ENCODE measurements around the gene CYBC1. TPM values are rescaled to one million over a fixed set of nuclear protein-coding genes. Genes with fewer than 3 reads are reported as not detected.

The CYBC1 gene
- total and polyA plus RNA-seq, 2 of the 4 experiments (the other 2 are of a cell fraction): 75.1 to 76.7 TPM

DNA sequence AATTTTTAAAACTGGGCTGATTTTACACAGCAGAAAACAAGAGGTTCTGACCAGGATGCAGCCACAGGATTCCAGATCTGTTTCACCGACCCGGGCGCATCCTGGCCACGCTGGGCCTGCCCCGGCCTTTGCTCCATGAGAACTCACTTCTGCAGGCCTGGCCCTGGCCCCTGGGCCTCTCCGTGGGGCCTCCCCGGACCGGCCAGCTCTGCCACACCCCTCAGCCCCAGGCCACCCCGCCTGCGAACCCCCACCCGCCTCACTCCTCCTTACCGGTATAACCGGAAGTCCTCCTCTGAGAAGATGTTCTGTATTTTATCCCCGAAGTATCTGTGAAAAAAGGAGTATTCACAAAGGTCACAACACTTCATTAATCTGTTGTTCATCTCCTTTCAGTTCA, 45.5 kb downstream of the CYBC1 start:
- no peak overlapping the region for H3K14ac ChIP-seq (replicated peaks; ENCODE audit: low read depth, low read length)
- no peak overlapping the region for H3K18ac ChIP-seq (ENCODE audit: low read depth, low read length)
- BruUV-seq (replicated peaks): no TSS peak
- H3K27me3 ChIP-seq (ENCODE audit: control insufficient read depth, insufficient read depth, low read length): no peaks in the 10 kb centered on the region
- DNase-seq (no peak), ATAC-seq (ENCODE audit: low read depth) (no peak)
- H3K56ac ChIP-seq (ENCODE audit: extremely low read depth, insufficient read depth, low read length): no peak overlapping the region
- no peak overlapping the region for H3K23ac ChIP-seq (ENCODE audit: low read depth, low read length)
- no peaks in the 10 kb centered on the region for H3K4me1 ChIP-seq (ENCODE audit: control insufficient read depth, insufficient read depth, low read length)
- H3K36me3 ChIP-seq (ENCODE audit: control insufficient read depth, insufficient read depth, low read length): peaks cover 6% of the 10 kb centered on the region; the same call in 1 of the 2 replicates
- no peaks in the 10 kb centered on the region for H3K9me3 ChIP-seq (ENCODE audit: control insufficient read depth, insufficient read depth, low read length)
- H4K20me1 ChIP-seq (ENCODE audit: insufficient read depth, low read length): no peaks in the 10 kb centered on the region; the same call in 1 of the 2 replicates
- intact Hi-C loops (cut with micrococcal nuclease): no loop called here
- WGBS, 2 experiments (ENCODE audit: extremely low coverage in 2 of 2, insufficient read length in 1 of 2): 93% methylated on average over 5 of the region's 14 CpGs; no CpG with 5 or more reads in 1 of the 2 experiments
- in situ Hi-C loops (cut with MboI; ENCODE audit: low sequenced_read_pairs): loop anchor here (5.0 kb wide), 1 partner anchor 53 kb away; no protein-coding TSS in a partner anchor
- H3K27ac ChIP-seq (ENCODE audit: insufficient read depth, low read length): no peak overlapping the region
- H3K79me1 ChIP-seq (ENCODE audit: low read depth in 1 of 2, low read length in 2 of 2): no peaks in the 10 kb centered on the region; a peak in 1 of 4 replicates
- dilution Hi-C loops (cut with HindIII; ENCODE audit: low sequenced_read_pairs, unreplicated experiment): no loop called here
- no peak overlapping the region for H3K4me3 ChIP-seq (ENCODE audit: insufficient read depth, low read depth, low read length)
- H2BK20ac ChIP-seq (ENCODE audit: low read depth, low read length): no peak overlapping the region
- H2BK120ac ChIP-seq (ENCODE audit: low read depth, low read length): no peak overlapping the region
- H2AK5ac ChIP-seq (ENCODE audit: low read depth, low read length): no peak overlapping the region
- no peak overlapping the region for H3K9ac ChIP-seq (ENCODE audit: low read depth, low read length)
- TF ChIP-seq BHLHE40 (IDR thresholded peaks at IDR 0.05; ENCODE audit: low read depth, low read length) (no peak), CHD1 (IDR thresholded peaks at IDR 0.05; ENCODE audit: low read depth, low read length) (no peak), MAZ (IDR thresholded peaks at IDR 0.05; ENCODE audit: borderline replicate concordance, low read depth, low read length) (no peak), CEBPB (IDR thresholded peaks at IDR 0.05; ENCODE audit: low read depth, low read length) (no peak), POLR2A (IDR thresholded peaks at IDR 0.05; ENCODE audit: low read depth, low read length) (no peak), RCOR1 (IDR thresholded peaks at IDR 0.05; ENCODE audit: insufficient replicate concordance, low read length) (no peak), RAD21 (IDR thresholded peaks at IDR 0.05; ENCODE audit: low read length) (no peak), NFE2L2 (IDR thresholded peaks at IDR 0.05; ENCODE audit: low read depth, low read length) (no peak)
- TF ChIP-seq, protein P1, sequence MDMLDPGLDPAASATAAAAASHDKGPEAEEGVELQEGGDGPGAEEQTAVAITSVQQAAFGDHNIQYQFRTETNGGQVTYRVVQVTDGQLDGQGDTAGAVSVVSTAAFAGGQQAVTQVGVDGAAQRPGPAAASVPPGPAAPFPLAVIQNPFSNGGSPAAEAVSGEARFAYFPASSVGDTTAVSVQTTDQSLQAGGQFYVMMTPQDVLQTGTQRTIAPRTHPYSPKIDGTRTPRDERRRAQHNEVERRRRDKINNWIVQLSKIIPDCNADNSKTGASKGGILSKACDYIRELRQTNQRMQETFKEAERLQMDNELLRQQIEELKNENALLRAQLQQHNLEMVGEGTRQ (IDR thresholded peaks at IDR 0.05; ENCODE audit: low read depth, low read length): no peak
- TF ChIP-seq, protein P2, sequence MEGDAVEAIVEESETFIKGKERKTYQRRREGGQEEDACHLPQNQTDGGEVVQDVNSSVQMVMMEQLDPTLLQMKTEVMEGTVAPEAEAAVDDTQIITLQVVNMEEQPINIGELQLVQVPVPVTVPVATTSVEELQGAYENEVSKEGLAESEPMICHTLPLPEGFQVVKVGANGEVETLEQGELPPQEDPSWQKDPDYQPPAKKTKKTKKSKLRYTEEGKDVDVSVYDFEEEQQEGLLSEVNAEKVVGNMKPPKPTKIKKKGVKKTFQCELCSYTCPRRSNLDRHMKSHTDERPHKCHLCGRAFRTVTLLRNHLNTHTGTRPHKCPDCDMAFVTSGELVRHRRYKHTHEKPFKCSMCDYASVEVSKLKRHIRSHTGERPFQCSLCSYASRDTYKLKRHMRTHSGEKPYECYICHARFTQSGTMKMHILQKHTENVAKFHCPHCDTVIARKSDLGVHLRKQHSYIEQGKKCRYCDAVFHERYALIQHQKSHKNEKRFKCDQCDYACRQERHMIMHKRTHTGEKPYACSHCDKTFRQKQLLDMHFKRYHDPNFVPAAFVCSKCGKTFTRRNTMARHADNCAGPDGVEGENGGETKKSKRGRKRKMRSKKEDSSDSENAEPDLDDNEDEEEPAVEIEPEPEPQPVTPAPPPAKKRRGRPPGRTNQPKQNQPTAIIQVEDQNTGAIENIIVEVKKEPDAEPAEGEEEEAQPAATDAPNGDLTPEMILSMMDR (conservative IDR thresholded peaks at IDR 0.05; ENCODE audit: low read depth, low read length): no peak
- TF ChIP-seq, protein P3, sequence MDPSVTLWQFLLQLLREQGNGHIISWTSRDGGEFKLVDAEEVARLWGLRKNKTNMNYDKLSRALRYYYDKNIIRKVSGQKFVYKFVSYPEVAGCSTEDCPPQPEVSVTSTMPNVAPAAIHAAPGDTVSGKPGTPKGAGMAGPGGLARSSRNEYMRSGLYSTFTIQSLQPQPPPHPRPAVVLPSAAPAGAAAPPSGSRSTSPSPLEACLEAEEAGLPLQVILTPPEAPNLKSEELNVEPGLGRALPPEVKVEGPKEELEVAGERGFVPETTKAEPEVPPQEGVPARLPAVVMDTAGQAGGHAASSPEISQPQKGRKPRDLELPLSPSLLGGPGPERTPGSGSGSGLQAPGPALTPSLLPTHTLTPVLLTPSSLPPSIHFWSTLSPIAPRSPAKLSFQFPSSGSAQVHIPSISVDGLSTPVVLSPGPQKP (IDR thresholded peaks at IDR 0.05; ENCODE audit: borderline replicate concordance, low read depth, low read length): no peak
- no peak overlapping the region for H4K5ac ChIP-seq (ENCODE audit: low read depth, low read length)
- ChIA-PET POLR2A (ENCODE audit: unreplicated experiment) (no interaction called here), CTCF (no interaction called here)
- no peak overlapping the region for H4K8ac ChIP-seq (ENCODE audit: low read depth in 2 of 2, low read length in 2 of 2)
- H3K4ac ChIP-seq (ENCODE audit: low read depth, low read length): no peak overlapping the region
- H2BK15ac ChIP-seq (ENCODE audit: low read depth, low read length): no peak overlapping the region
- H4K91ac ChIP-seq (ENCODE audit: insufficient read depth, low read depth, low read length): no peak overlapping the region
- H3K4me2 ChIP-seq (ENCODE audit: low read depth, low read length): no peak overlapping the region
- H2AK9ac ChIP-seq (replicated peaks; ENCODE audit: low read depth, low read length, poor library complexity): no peak overlapping the region
- no peak overlapping the region for H2AFZ ChIP-seq (replicated peaks; ENCODE audit: low read length, poor library complexity)
- H2BK5ac ChIP-seq (ENCODE audit: low read depth, low read length, poor library complexity, severe bottlenecking): no peak overlapping the region
- no peaks in the 10 kb centered on the region for H3K9me1 ChIP-seq (ENCODE audit: insufficient read depth, low read length)

Data from IMR-90 (cell line).